Measurements from ENCODE around the gene SORBS1. TPM values are rescaled to one million over a fixed set of nuclear protein-coding genes. Genes with fewer than 3 reads are reported as not detected.

The SORBS1 gene
- total RNA-seq, 1 donor from 2014 or later: 58.2 TPM

GRCh38 chr10:95416270-95416669 lies 144.9 kb downstream of the SORBS1 start:
- H3K4me3 ChIP-seq: no peak overlapping the region
- intact Hi-C loops (cut with DNase I): no loop called here
- DNase-seq (no peak), ATAC-seq (no peak)
- peaks cover 20% of the 10 kb centered on the region for H3K36me3 ChIP-seq
- no peak overlapping the region for H3K27ac ChIP-seq
- H3K9me3 ChIP-seq: no peaks in the 10 kb centered on the region
- TF ChIP-seq CTCF (IDR thresholded peaks at IDR 0.05): no peak
- no peaks in the 10 kb centered on the region for H3K27me3 ChIP-seq (ENCODE audit: low read depth)
- no peaks in the 10 kb centered on the region for H3K4me1 ChIP-seq

DNA sequence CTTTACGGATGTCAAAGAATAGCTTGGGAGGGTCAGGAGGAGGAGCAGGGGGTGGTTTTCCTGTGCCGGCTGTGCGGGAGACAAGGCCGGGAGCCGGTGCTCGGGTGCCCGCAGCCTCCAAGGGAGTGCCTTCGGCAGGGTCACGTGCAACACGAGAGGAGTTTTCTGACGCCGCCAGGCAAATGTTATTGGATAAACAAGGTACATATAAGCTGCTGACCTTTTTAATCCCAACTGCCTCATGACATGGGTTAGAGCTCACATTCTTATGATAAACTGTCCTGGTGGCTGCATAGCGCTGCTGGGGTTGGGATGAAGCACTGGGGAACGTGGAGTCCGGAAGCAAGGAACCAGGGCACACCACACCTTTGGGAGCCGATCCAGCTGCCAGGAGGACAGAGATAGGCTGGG lies 145.5 kb downstream of the SORBS1 start:
- no peak for DNase-seq
- no peaks in the 10 kb centered on the region for H3K4me1 ChIP-seq

DNA sequence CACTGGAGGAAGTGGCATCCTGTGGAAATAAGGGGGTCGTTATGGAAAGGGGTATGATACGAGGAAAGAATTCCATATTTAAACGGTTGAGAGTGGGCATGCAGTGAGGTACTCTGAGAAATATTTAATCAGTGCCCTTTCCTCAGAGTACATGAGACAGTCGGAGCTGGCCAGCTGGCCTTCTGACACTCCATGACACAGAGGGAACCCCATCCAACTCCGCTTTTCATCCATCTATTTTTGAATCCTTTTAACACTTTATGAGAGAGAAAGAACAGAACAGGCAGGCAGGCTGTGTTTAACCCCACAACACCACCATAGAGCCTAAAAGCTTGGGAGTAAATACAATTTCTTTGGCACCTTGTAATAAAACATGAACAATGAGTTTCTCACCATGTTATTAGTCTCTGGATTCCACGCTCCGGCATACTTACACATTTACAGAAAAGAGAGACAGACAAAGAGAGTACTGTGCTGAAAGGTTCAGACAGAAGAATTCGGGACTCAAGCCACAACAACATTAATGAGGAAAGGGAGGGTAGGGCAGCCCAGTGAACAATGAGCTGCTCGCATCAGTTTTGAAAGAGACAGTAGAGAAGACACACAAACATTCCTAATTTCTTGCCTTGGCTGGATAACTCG lies 146.2 kb downstream of the SORBS1 start:
- H3K4me3 ChIP-seq: no peak overlapping the region
- no peak for TF ChIP-seq CTCF (IDR thresholded peaks at IDR 0.05)
- intact Hi-C loops (cut with DNase I): no loop called here
- peaks cover 22% of the 10 kb centered on the region for H3K36me3 ChIP-seq
- no peaks in the 10 kb centered on the region for H3K4me1 ChIP-seq
- no peak overlapping the region for H3K27ac ChIP-seq
- no peak for DNase-seq
- H3K9me3 ChIP-seq: no peaks in the 10 kb centered on the region
- no peak for ATAC-seq
- no peaks in the 10 kb centered on the region for H3K27me3 ChIP-seq (ENCODE audit: low read depth)

More for the DNA sequence above, 145.5 kb downstream of the SORBS1 start:
- peaks cover 19% of the 10 kb centered on the region for H3K36me3 ChIP-seq
- TF ChIP-seq CTCF (IDR thresholded peaks at IDR 0.05): no peak
- no peak for ATAC-seq
- no peaks in the 10 kb centered on the region for H3K9me3 ChIP-seq
- H3K27me3 ChIP-seq (ENCODE audit: low read depth): no peaks in the 10 kb centered on the region
- no peak overlapping the region for H3K4me3 ChIP-seq
- no peak overlapping the region for H3K27ac ChIP-seq
- intact Hi-C loops (cut with DNase I): no loop called here

- intact Hi-C loops (cut with DNase I): no loop called here
- no peak for DNase-seq
- H3K27me3 ChIP-seq (ENCODE audit: low read depth): no peaks in the 10 kb centered on the region
- H3K4me1 ChIP-seq: peaks cover 5% of the 10 kb centered on the region
- TF ChIP-seq CTCF (IDR thresholded peaks at IDR 0.05): no peak
- no peak overlapping the region for H3K4me3 ChIP-seq
- no peaks in the 10 kb centered on the region for H3K9me3 ChIP-seq
- H3K27ac ChIP-seq: no peak overlapping the region
- H3K36me3 ChIP-seq: peaks cover 26% of the 10 kb centered on the region
- ATAC-seq: peak in 1 of 2 donors; percentile 14
Observed at GRCh38 chr10:95414016-95414830, 146.9 kb downstream of the SORBS1 start.

DNA sequence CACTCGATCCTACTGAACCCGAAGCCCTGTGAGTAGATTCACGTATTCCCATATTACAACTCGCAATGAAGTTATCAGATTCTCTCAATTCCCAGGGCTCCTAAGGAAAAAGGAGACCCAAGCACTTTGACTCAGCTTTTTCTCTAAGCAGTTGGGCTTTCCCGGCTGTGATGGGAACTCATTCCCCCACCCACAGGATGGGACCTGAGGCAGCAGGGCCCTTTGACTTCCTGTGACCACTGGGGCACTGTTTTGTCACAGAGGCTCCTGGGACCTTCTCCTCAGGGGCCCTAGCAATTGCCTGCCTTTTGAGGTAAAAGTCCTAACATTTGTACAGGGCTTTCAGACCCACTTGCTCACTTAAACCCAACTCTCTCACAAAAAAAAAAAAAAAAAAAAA lies 147.6 kb downstream of the SORBS1 start:
- intact Hi-C loops (cut with DNase I): no loop called here
- no peak for DNase-seq

More for the DNA sequence above, 147.6 kb downstream of the SORBS1 start:
- Histone ChIP-seq H3K36me3 (peaks cover 26% of the 10 kb centered on the region), H3K4me3 (no peak overlapping the region), H3K9me3 (no peaks in the 10 kb centered on the region), H3K4me1 (peaks cover 11% of the 10 kb centered on the region), H3K27me3 (ENCODE audit: low read depth) (no peaks in the 10 kb centered on the region), H3K27ac (no peak overlapping the region)
- TF ChIP-seq CTCF (IDR thresholded peaks at IDR 0.05): no peak
- ATAC-seq: no peak

Measured in lower lobe of right lung (tissue), 2 donors.